Cortex of kidney (tissue), 1 donor: ENCODE results near the gene PKMYT1.

ENCODE experiments used
- DNase-seq: peaks from one replicate; lab custom pipeline; 2025; lab: John Stamatoyannopoulos, UW

PKMYT1 gene

GRCh38 chr16:3017794-3018506, 37.7 kb upstream of the PKMYT1 start, which contains the start of gene CLDN6:
CLDN6 (minus strand) TSS chr16:3018183; CDS start chr16:3016021, 2,162 bp downstream.
- no peak for DNase-seq

DNA sequence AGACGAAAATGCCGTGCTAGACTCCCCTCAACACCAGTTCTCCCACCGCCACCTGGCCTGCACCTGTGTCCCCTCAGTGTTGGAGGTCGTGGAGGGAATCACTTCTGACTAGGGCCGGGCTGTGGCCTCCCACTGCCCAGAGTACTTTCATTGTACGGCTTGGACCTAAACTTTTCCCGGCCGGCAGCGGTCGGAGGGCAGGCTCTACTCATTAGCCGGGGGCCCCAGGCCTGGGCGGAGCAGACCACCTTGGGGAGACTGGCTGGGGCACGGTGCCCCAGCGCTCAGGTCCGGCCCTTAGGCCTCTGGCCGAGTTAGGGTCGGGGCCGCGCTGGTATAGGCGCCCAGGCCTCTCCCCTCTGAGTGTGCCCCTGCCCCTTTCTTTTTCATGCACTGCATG, 37.1 kb upstream of the PKMYT1 start:
- no peak for DNase-seq

DNA sequence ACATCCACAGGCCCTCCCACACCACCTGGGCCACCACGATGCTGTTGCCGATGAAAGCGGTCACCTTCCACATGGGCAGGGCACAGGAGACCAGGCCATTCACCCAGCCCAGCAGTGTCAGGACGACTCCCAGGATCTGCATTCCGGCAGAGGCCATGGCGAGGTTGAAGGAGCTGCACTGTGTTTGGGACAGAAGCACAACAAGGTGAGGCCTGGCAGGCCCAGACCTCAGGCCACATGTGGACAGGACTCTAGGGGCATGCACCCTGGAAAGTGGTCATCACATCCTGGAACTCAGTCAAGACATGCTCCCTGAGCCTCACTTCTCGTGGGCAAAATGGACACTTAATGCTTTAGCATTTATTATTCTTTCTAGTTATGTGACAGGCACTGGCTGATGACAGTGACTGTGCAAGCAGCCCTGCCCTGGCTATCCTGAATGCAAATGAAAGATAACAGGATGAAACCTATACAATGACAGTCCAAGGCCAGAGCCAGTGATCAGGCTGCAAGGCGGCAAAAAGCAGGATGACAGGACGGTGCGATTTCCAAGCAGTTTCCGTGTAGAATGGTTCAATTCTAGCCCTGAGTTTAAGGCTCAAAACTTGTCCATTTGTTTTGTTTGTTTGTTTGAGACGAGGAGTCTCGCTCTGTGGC, 35.7 kb upstream of the PKMYT1 start:
- no peak for DNase-seq

DNA sequence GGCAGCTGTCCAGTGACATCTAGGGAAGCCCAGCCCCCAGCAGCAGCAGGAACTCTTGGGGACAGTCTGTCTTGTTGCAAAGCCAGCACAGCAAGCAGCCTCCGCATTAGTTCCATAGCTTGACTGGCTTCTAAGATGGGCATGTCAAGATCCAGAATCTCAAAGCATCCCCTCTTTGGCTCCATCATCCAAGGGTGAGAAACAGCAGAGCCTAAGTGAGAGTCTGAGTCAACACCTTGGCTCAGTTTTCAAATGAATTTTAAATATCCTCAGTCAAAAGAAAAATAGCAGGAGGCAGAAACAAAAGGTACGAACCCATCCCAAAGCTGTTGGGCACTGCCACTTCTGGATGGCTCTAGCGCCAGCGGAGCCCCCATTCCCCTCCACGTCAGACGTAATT, 34.7 kb upstream of the PKMYT1 start:
- no peak for DNase-seq

GRCh38 chr16:3013998-3014690, 33.9 kb upstream of the PKMYT1 start:
- no peak for DNase-seq

DNA sequence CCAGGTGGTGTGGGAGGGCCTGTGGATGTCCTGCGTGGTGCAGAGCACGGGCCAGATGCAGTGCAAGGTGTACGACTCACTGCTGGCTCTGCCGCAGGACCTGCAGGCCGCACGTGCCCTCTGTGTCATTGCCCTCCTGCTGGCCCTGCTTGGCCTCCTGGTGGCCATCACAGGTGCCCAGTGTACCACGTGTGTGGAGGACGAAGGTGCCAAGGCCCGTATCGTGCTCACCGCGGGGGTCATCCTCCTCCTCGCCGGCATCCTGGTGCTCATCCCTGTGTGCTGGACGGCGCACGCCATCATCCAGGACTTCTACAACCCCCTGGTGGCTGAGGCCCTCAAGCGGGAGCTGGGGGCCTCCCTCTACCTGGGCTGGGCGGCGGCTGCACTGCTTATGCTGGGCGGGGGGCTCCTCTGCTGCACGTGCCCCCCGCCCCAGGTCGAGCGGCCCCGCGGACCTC, 33.3 kb upstream of the PKMYT1 start:
- no peak for DNase-seq

DNA sequence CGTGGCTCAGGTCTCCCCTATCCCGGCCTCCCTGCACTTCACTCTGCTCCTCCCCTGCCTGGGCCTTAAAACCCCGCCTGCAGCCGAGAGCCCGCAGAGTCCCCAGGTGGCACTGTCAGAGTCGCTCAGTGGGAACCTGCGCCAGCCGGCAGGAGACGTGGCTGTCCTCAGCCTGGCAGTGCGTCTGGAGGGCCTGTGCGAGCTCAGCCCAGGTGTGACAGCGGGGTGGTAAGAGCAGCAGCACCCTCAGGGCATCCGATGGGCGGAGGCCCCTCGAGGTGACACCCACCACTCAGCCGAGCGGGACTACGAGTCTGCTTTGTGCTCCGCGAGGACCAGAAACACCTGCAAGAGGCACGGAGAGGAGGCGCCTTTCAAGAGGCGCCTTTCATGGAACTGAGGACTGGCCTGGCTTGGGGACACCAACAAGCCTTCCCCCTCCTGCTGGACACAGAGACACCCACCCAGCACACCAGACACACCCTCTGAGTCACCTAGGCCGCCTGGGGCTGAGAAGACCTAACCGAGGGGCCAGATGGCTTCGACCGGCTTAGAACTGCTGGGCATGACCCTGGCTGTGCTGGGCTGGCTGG, 32.7 kb upstream of the PKMYT1 start, which contains the start of gene CLDN9:
Gene CLDN9, plus strand, starts transcription at position 96 of the 593 bp plus-strand sequence. Its CDS starts 440 bp downstream, at position 536.
- DNase-seq = no peak

DNA sequence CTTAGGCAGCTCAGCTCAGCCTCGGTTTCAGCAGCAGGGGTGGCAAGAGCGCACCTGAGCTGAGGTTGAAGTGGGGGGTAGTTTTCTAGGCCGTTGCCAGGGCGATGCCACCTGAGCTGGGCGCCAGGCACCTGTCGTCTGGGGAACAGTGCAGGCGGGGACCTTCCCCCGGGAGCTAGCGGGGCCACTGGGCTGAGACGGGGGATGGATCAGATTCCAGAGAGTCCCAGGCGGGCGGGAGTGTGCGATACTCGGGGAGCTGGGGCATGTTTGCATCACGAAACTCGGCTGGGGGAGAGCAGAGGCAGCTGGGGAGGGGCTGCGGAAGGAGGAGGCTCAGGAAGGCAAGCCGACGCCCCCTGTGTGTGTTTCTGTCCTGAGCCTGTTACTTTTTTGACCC, 32.0 kb upstream of the PKMYT1 start:
- no peak for DNase-seq

- DNase-seq = no peak
Observed at GRCh38 chr16:3010510-3010909, 30.3 kb upstream of the PKMYT1 start.

DNA sequence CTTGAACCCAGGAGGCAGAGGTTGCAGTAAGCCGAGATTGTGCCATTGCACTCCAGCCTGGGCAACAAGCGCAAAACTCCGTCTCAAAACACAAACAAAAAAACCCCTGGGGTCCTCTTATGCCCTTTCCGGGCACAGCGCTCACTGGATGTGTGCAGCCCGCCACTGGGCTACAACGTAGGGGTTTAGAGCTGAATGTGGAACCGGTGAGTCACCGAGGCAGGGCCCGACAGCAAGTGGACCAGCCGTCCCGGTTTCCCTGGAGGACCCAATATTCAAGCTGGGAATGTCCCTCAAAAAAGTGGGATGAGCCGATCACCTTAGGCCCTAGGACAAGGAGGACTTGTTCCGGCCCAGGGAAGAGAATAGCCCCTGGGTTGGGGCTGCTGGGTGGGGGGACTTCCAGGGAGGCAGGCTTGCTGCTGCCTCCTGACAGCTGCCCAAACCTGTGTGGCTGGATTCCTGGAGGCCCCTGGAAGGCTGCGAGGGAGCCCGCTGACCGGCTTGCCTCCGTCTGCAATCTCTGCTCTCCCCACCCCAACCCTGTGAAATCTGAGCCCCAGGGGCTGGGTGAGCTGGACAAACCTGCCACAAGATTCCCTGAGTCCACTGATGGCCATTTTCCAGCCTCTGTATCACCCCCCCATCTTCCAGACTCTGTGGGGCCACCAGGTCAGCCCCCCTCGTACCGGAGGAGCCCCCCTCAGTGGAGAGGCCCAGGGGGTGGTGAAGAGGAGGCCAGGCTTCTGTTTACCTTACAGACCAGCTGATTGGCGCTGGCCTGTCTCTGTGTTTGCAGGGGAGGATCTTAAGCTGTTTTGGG, 29.5 kb upstream of the PKMYT1 start:
- no peak for DNase-seq

DNA sequence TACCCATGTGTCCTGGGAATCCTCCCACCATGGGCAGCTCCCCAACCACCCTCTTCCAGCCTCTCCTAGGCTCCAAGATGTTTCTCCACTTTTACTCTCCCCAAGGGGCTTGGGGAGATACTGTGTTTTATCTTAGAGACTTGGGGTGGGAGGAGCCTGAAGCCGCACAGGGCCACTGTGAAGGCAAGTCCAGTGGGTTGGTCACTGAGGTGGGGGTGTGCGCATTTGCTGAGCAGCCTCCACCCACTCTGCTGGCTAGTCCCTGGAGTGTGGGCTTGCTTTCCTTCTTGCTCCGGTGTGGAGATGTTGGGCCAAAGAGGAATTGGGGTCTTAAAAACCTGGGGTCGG, 28.4 kb upstream of the PKMYT1 start:
- DNase-seq = no peak

- DNase-seq = no peak
Observed at GRCh38 chr16:3007957-3008689, 27.9 kb upstream of the PKMYT1 start.

DNA sequence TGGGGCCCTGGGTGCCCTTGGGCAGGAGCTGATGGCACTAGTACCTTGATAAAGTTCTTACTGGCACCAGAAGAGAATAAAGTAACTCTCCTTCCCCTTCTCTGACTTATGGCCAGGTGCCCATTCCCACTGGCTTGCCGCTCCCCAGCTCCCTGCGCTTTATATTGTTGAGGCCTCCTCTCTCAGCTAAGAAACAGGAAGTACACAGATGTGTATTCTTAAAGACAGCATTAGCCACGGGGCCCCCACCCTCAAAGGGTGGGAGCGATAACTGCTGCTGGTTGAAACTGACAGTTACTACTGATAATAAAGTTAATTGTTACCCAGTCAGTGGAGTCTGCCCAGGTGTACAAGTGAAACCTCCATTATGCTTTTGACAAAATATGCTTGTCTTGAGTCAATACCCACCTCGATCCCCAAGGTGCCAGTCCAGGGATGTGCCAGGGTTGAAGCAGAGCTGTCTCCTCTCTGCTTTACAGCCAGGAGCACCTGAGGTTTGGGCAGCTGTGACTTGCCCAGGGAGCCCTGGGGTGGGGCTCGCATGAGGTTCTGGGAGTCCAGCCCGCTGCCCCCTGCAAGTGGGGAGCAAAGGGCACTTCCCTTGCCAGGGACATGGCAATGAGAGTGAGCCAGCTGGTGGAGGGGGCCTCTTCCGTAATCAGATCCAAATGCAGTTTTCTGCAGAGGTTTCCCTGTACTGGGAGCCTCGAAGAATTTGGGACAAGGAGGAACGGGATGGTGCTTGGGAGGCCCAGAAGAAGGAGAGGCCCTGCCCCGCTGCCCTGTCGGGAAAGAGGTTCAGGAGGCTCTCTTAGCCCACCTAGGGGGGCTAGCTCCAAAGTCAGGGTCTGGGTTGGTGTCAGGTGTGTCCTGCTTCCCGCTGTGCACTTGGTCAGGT, 27.1 kb upstream of the PKMYT1 start:
- no peak for DNase-seq

- no peak for DNase-seq
Observed at GRCh38 chr16:3004781-3005284, 24.6 kb upstream of the PKMYT1 start.

DNA sequence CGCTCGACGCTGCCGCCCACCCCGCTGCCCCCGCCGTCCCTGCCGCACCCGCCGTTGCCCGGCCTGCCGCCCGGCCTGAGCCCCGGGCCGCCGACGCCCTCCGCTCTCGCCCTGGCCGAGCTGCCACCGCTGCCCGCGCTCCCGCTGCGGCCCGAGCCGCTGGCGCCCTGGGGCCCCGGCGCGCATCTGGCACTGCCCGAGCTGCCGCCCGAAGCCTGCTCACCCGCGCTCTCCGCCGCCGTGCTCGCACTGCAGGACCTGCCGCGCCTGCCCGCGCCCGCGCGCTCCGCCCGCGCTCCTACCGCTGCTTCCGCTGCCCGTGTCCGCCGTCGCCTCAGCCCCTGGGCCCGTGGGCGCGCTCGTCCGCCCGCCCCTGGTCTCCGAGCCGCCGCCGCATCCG, 24.1 kb upstream of the PKMYT1 start:
- DNase-seq = no peak

- no peak for DNase-seq
Observed at GRCh38 chr16:3003582-3004270, 23.5 kb upstream of the PKMYT1 start.

- DNase-seq = no peak
Observed at GRCh38 chr16:3001316-3001715, 21.1 kb upstream of the PKMYT1 start.

GRCh38 chr16:3000540-3000939, 20.3 kb upstream of the PKMYT1 start:
- no peak for DNase-seq

- DNase-seq = no peak
Observed at GRCh38 chr16:2999929-3000328, 19.7 kb upstream of the PKMYT1 start.
